OCI-LY3 (cell line): ENCODE data around the gene FCRL4.

ENCODE experiments used
- CTCF ChIP-seq: fragments of 200-600, 300-600 bp; sonication (generic); IDR thresholded peaks from 2 replicates; pipeline ENCODE4 v1.5.1; 2014; ENCODE audit warnings: antibody characterized with exemption, low read length, low read depth
- EZH2phosphoT487 ChIP-seq: fragments of 200-600 bp; shearing (Covaris generic); IDR thresholded peaks from 2 replicates; pipeline ENCODE4 v1.6.1; 2018; ENCODE audit warnings: antibody characterized with exemption, mixed run types, low read depth

- TF ChIP-seq CTCF (no peak), EZH2phosphoT487 (no peak)
Measured at GRCh38 chr1:157575744-157576143, 22.1 kb downstream of the FCRL4 start.
